B cell (primary cell): ENCODE measurements around the gene SYT11.

Experiments used
- CTCF ChIP-seq: fragments of 200-600 bp; IDR thresholded peaks from one replicate; pipeline ENCODE4 v1.8.0; 2022; ENCODE audit warnings: antibody characterized with exemption, mild to moderate bottlenecking
- EZH2 ChIP-seq: IDR thresholded peaks from 2 replicates; pipeline ENCODE4 v1.6.1; 2012; ENCODE audit warnings: borderline replicate concordance, low read depth, mild to moderate bottlenecking, moderate library complexity, low read length; ENCODE audit not compliant: insufficient read depth, poor library complexity, severe bottlenecking

DNA sequence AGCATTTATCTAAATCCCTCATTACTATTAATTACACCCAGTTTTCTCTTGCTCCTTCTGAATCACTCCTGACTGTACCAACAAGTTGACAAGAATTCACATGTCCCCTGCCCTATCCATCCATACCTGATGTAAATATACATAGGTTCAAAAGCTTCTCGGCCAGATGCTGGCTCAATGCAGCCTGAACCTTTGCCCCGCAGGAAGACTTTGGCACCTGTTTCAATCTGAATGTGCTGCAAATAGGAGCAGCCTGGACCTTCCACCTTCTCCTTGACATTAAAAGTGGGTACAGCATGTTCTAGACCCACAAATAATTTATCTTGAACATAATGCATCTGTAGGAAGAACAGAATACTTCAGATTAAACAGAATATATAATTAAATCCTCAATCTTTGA is 66.1 kb downstream of the SYT11 start:
- TF ChIP-seq CTCF: no peak
- no peak for TF ChIP-seq EZH2
